SK-N-SH treated with all-trans-retinoic acid at 6 μM for 48 hours (cell line): ENCODE measurements around the gene LONRF2.

Source experiments
- ATAC-seq: fragments of 200-7000 bp; cut with Tn5 transposase; 3 replicates; pipeline ENCODE4 v1.9.1; 2020; ENCODE audit warnings: mild to moderate bottlenecking, moderate library complexity
- ARNTL ChIP-seq: fragments of 450-650 bp; formaldehyde crosslinking; IDR thresholded peaks from 2 replicates; pipeline ENCODE4 v1.5.0; 2020; ENCODE audit warnings: low read depth, mild to moderate bottlenecking, moderate library complexity, borderline replicate concordance
- BACH2 ChIP-seq: fragments of 250-450 bp; sonication (Bioruptor Pico); IDR thresholded peaks from 2 replicates; pipeline ENCODE4 v1.9.0; 2021; ENCODE audit warnings: mild to moderate bottlenecking, borderline replicate concordance
- CSDC2 ChIP-seq: fragments of 250-450 bp; sonication (Bioruptor Pico); IDR thresholded peaks from 2 replicates; pipeline ENCODE4 v1.5.0; 2020; ENCODE audit warnings: mild to moderate bottlenecking, moderate library complexity
- CSRNP3 ChIP-seq: fragments of 250-450 bp; sonication (Bioruptor Pico); IDR thresholded peaks from 2 replicates; pipeline ENCODE4 v1.5.1; 2021; ENCODE audit warnings: mild to moderate bottlenecking, moderate library complexity
- ESRRG ChIP-seq: fragments of 250-450 bp; sonication (Bioruptor Pico); IDR thresholded peaks from 2 replicates; pipeline ENCODE4 v1.6.1; 2021; ENCODE audit warnings: mild to moderate bottlenecking
- GLIS3 ChIP-seq: fragments of 250-450 bp; sonication (Bioruptor Pico); IDR thresholded peaks from 2 replicates; pipeline ENCODE4 v1.5.0; 2020; ENCODE audit warnings: mild to moderate bottlenecking, moderate library complexity
- ISL1 ChIP-seq: fragments of 250-450 bp; sonication (Bioruptor Pico); IDR thresholded peaks from 2 replicates; pipeline ENCODE4 v2.1.2; 2022; ENCODE audit warnings: mild to moderate bottlenecking, moderate library complexity
- PATZ1 ChIP-seq: fragments of 250-450 bp; sonication (Bioruptor Pico); IDR thresholded peaks from 2 replicates; pipeline ENCODE4 v1.8.0; 2020; ENCODE audit warnings: mild to moderate bottlenecking, moderate library complexity, borderline replicate concordance
- PPARA ChIP-seq: fragments of 250-450 bp; sonication (Bioruptor Pico); IDR thresholded peaks from 2 replicates; pipeline ENCODE4 v1.5.0; 2020; ENCODE audit warnings: mild to moderate bottlenecking, borderline replicate concordance
- RARB ChIP-seq: fragments of 250-450 bp; sonication (Bioruptor Pico); IDR thresholded peaks from 2 replicates; pipeline ENCODE4 v1.8.0; 2021; ENCODE audit warnings: mild to moderate bottlenecking, moderate library complexity
- TCF4 ChIP-seq: fragments of 250-450 bp; sonication (Bioruptor Pico); IDR thresholded peaks from 2 replicates; pipeline ENCODE4 v1.8.0; 2021; ENCODE audit warnings: mild to moderate bottlenecking, moderate library complexity, borderline replicate concordance
- TOX ChIP-seq: fragments of 250-450 bp; sonication (Bioruptor Pico); IDR thresholded peaks from 2 replicates; pipeline ENCODE4 v1.8.0; 2021; ENCODE audit warnings: mild to moderate bottlenecking, moderate library complexity, borderline replicate concordance
- TSHZ2 ChIP-seq: fragments of 250-450 bp; sonication (Bioruptor Pico); IDR thresholded peaks from 2 replicates; pipeline ENCODE4 v1.5.0; 2020; ENCODE audit warnings: mild to moderate bottlenecking, moderate library complexity
- ZC3H10 ChIP-seq: fragments of 250-450 bp; sonication (Bioruptor Pico); IDR thresholded peaks from 2 replicates; pipeline ENCODE4 v1.5.1; 2021; ENCODE audit warnings: mild to moderate bottlenecking, moderate library complexity
- ZFP3 ChIP-seq: fragments of 250-450 bp; sonication (Bioruptor Pico); IDR thresholded peaks from 2 replicates; pipeline ENCODE4 v1.5.0; 2020; ENCODE audit warnings: mild to moderate bottlenecking, moderate library complexity
- ZNF565 ChIP-seq: fragments of 450-650 bp; formaldehyde crosslinking; conservative IDR thresholded peaks from 2 replicates; pipeline ENCODE4 v1.5.0; 2020; ENCODE audit warnings: low read depth, mild to moderate bottlenecking, moderate library complexity
- ZNF70 ChIP-seq: fragments of 450-650 bp; formaldehyde crosslinking; IDR thresholded peaks from 2 replicates; pipeline ENCODE4 v1.5.0; 2020; ENCODE audit warnings: mild to moderate bottlenecking, moderate library complexity
- ZNF8 ChIP-seq: fragments of 450-650 bp; formaldehyde crosslinking; IDR thresholded peaks from 2 replicates; pipeline ENCODE4 v1.5.0; 2020; ENCODE audit warnings: mild to moderate bottlenecking, moderate library complexity

LONRF2 gene

GRCh38 chr2:100241236-100241635, 81.1 kb downstream of the LONRF2 start:
- no peak for ATAC-seq
- TF ChIP-seq ISL1 (CRISPR knock-in tag), result no peak
- TF ChIP-seq ZNF70, result no peak
- no peak for TF ChIP-seq ZNF8 (CRISPR knock-in tag)
- no peak for TF ChIP-seq GLIS3 (CRISPR knock-in tag)
- TF ChIP-seq ZNF565, result no peak
- TF ChIP-seq PATZ1 (CRISPR knock-in tag), result no peak
- no peak for TF ChIP-seq CSDC2 (CRISPR knock-in tag)

- no peak for ATAC-seq
- TF ChIP-seq TOX (no peak), ZFP3 (CRISPR knock-in tag) (no peak), PPARA (CRISPR knock-in tag) (no peak), CSDC2 (CRISPR knock-in tag) (no peak)
Measured at GRCh38 chr2:100240386-100240785, 81.9 kb downstream of the LONRF2 start.

- TF ChIP-seq TSHZ2 (no peak), ESRRG (CRISPR knock-in tag) (no peak), ZC3H10 (CRISPR knock-in tag) (no peak), ZNF8 (CRISPR knock-in tag) (no peak), GLIS3 (CRISPR knock-in tag) (no peak), CSDC2 (CRISPR knock-in tag) (no peak), TCF4 (no peak), ZNF565 (no peak), CSRNP3 (CRISPR knock-in tag) (no peak), ZNF70 (no peak), ARNTL (CRISPR knock-in tag) (no peak), RARB (CRISPR knock-in tag) (no peak), PPARA (CRISPR knock-in tag) (no peak), BACH2 (CRISPR knock-in tag) (no peak), ZFP3 (CRISPR knock-in tag) (no peak)
- no peak for ATAC-seq
Measured at GRCh38 chr2:100239486-100240210, 82.7 kb downstream of the LONRF2 start.

GRCh38 chr2:100238471-100238870, 83.8 kb downstream of the LONRF2 start:
- ATAC-seq, result no peak
- TF ChIP-seq ISL1 (CRISPR knock-in tag), result no peak
- TF ChIP-seq, all 23 proteins: peak for 0

GRCh38 chr2:100237770-100238169, 84.5 kb downstream of the LONRF2 start:
- no peak for TF ChIP-seq TCF4
- ATAC-seq, result no peak

- TF ChIP-seq ZC3H10 (CRISPR knock-in tag) (no peak), ZNF8 (CRISPR knock-in tag) (no peak), ZFP3 (CRISPR knock-in tag) (no peak), TCF4 (no peak), ESRRG (CRISPR knock-in tag) (no peak), ISL1 (CRISPR knock-in tag) (no peak), ARNTL (CRISPR knock-in tag) (no peak)
- ATAC-seq, result no peak
Measured at GRCh38 chr2:100237163-100237562, 85.1 kb downstream of the LONRF2 start.
